Stimulated activated CD4-positive, alpha-beta T cell treated with anti-CD3 and anti-CD28 coated beads, Interleukin-1b, Interleukin-23, amount 100 ng/mL, for 4 hours (primary cell): ENCODE data around the gene PIAS1.

ENCODE experiments used
- DNase-seq, 2 donors: peaks; one replicate each; pipeline ENCODE4 v3.0.0-alpha.2; 2020; ENCODE audit warnings: low read depth in 2 of 2

PIAS1 gene

GRCh38 chr15:68062946-68063465 lies 8.9 kb downstream of the PIAS1 start:
- no peak for DNase-seq

- no peak for DNase-seq
These were observed 9.5 kb downstream of the PIAS1 start for GRCh38 chr15:68063606-68064005.

- DNase-seq = no peak
These were observed 19.6 kb downstream of the PIAS1 start for GRCh38 chr15:68073576-68074288.

- DNase-seq = no peak
These were observed 21.8 kb downstream of the PIAS1 start for GRCh38 chr15:68075764-68076385.

GRCh38 chr15:68078365-68078764 lies 24.2 kb downstream of the PIAS1 start:
- DNase-seq = no peak

GRCh38 chr15:68080334-68080733 lies 26.2 kb downstream of the PIAS1 start:
- DNase-seq = no peak

GRCh38 chr15:68080783-68081182 lies 26.7 kb downstream of the PIAS1 start:
- no peak for DNase-seq

- DNase-seq = no peak
These were observed 27.9 kb downstream of the PIAS1 start for GRCh38 chr15:68081869-68082505.

- DNase-seq = no peak
These were observed 28.6 kb downstream of the PIAS1 start for GRCh38 chr15:68082735-68083134.

- DNase-seq = no peak
These were observed 29.3 kb downstream of the PIAS1 start for GRCh38 chr15:68083463-68083862.

GRCh38 chr15:68085052-68085451 lies 30.9 kb downstream of the PIAS1 start:
- DNase-seq = no peak

- DNase-seq = no peak
These were observed 37.6 kb downstream of the PIAS1 start for GRCh38 chr15:68091743-68092142.

- no peak for DNase-seq
These were observed 42.0 kb downstream of the PIAS1 start for GRCh38 chr15:68096099-68096498.

- DNase-seq = no peak
These were observed 42.9 kb downstream of the PIAS1 start for GRCh38 chr15:68097029-68097428.

- DNase-seq = no peak
These were observed 44.4 kb downstream of the PIAS1 start for GRCh38 chr15:68098465-68098864.

- DNase-seq = no peak
These were observed 46.1 kb downstream of the PIAS1 start for GRCh38 chr15:68100194-68100593.

GRCh38 chr15:68103603-68104002 lies 49.5 kb downstream of the PIAS1 start:
- no peak for DNase-seq

- DNase-seq = no peak
These were observed 52.5 kb downstream of the PIAS1 start for GRCh38 chr15:68106656-68107055.

- DNase-seq = no peak
These were observed 53.0 kb downstream of the PIAS1 start for GRCh38 chr15:68107142-68107541.

GRCh38 chr15:68112706-68113105 lies 58.6 kb downstream of the PIAS1 start:
- no peak for DNase-seq

GRCh38 chr15:68113273-68113672 lies 59.2 kb downstream of the PIAS1 start:
- DNase-seq = no peak

- DNase-seq = no peak
These were observed 59.6 kb downstream of the PIAS1 start for GRCh38 chr15:68113751-68114150.

GRCh38 chr15:68114356-68114755 lies 60.2 kb downstream of the PIAS1 start:
- no peak for DNase-seq
